Measurements from ENCODE around the gene LRIT2. TPM values are rescaled to one million over a fixed set of nuclear protein-coding genes. Genes with fewer than 3 reads are reported as not detected.
A peak's percentile ranks its signal among the peaks of the same experiment; 100 is the strongest.

LRIT2 gene
- total RNA-seq, 3 donors from 2014 or later, result not detected

DNA sequence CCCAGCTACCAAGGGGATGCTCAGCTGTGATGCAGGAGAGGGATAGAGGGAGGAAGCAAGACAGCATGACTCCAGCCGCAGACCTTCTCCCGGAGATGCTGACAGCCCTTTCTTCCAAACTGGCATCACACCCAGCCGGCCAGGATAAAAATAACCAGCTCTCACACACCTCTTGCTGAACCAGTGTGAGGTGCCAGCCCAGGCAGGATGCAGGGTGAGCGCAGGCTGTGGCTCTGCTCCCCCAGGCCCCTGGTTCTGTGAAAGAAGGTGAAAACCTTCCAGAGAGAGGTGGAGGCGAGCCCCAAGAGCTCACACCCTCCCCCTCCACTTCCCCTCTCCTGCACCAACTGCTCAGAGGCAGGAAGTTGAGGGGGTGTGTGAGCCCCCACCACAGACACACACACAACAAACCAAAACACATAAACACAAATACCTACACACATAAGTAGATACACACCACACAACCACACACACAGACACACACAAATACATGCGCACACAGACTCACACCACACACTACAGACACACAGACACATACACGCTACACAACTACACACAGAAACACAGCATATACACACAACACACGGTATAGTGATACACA is 47.7 kb downstream of the LRIT2 start:
- no peak overlapping the region for H3K27ac ChIP-seq
- intact Hi-C loops (cut with DNase I; ENCODE audit: low total_unique reads), result no loop called here
- no peak overlapping the region for H3K4me3 ChIP-seq
- H3K9me3 ChIP-seq, result no peaks in the 10 kb centered on the region
- DNase-seq (ENCODE audit: low spot score in 2 of 2), result no peak
- H3K27me3 ChIP-seq, result no peaks in the 10 kb centered on the region
- no peaks in the 10 kb centered on the region for H3K4me1 ChIP-seq
- H3K36me3 ChIP-seq, result no peaks in the 10 kb centered on the region
- TF ChIP-seq, protein P1, sequence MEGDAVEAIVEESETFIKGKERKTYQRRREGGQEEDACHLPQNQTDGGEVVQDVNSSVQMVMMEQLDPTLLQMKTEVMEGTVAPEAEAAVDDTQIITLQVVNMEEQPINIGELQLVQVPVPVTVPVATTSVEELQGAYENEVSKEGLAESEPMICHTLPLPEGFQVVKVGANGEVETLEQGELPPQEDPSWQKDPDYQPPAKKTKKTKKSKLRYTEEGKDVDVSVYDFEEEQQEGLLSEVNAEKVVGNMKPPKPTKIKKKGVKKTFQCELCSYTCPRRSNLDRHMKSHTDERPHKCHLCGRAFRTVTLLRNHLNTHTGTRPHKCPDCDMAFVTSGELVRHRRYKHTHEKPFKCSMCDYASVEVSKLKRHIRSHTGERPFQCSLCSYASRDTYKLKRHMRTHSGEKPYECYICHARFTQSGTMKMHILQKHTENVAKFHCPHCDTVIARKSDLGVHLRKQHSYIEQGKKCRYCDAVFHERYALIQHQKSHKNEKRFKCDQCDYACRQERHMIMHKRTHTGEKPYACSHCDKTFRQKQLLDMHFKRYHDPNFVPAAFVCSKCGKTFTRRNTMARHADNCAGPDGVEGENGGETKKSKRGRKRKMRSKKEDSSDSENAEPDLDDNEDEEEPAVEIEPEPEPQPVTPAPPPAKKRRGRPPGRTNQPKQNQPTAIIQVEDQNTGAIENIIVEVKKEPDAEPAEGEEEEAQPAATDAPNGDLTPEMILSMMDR (IDR thresholded peaks at IDR 0.05), result no peak
- TF ChIP-seq POLR2AphosphoS5 (IDR thresholded peaks at IDR 0.05) (no peak), POLR2A (IDR thresholded peaks at IDR 0.05) (no peak)

DNA sequence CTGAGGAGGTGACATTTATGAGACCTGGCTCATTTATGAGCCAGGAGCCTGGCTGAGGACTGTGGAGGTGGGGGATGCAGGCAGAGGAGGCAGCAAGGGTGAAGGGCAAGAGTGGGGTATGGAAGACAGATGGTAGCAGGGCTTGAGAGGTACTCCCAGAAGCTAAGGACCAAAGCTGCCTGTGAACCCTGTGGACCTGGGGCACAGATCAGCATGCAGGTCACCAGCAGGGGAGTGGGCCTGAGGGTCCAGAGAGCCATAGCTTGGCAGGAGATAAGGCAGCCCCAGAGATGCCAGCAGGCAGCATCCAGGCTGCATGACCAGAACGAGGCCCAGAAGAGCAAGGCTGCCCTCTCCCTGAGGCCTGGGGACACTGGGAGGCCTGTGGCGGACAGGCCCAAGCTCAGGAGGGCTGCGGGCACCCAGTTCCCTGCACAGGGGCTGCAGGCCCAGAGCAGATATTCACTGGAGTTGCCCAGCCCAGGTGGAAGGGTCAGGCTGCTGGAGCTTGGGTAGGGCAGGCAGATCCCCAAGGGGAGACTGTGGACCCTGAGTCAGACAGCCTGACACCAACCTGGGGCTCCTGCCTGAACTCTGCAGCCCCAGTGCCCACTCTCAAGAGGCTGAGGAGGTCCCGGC is 48.4 kb downstream of the LRIT2 start:
- Histone ChIP-seq H3K27ac (no peak overlapping the region), H3K9me3 (no peaks in the 10 kb centered on the region), H3K4me1 (no peaks in the 10 kb centered on the region), H3K4me3 (no peak overlapping the region), H3K27me3 (no peaks in the 10 kb centered on the region), H3K36me3 (no peaks in the 10 kb centered on the region)
- no peak for DNase-seq (ENCODE audit: low spot score in 2 of 2)
- intact Hi-C loops (cut with DNase I; ENCODE audit: low total_unique reads), result no loop called here
- TF ChIP-seq POLR2AphosphoS5 (IDR thresholded peaks at IDR 0.05), result no peak
- TF ChIP-seq, protein P1 (IDR thresholded peaks at IDR 0.05), result no peak
- no peak for TF ChIP-seq POLR2A (IDR thresholded peaks at IDR 0.05)

DNA sequence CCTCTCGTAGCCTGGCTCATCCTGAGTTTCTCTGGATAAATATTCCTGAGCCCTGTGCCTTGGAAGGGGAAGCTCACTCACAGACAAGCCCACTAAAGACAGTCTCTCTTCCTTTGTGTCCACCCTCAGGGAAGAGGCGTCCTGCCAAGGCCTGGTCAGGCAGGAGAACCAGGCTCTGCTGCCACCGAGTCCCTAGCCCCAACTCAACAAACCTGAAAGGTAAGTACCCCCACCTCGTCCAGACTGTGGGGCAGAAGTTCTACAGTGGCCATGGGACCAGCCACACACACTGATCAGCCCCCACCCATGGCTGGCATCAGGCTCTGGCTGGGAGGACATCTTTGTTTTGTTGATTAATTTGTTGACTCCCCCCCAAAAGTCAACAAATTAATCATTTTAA is 49.0 kb downstream of the LRIT2 start:
- H3K36me3 ChIP-seq, result no peaks in the 10 kb centered on the region
- no peak for TF ChIP-seq POLR2A (IDR thresholded peaks at IDR 0.05)
- TF ChIP-seq POLR2AphosphoS5 (IDR thresholded peaks at IDR 0.05), result no peak
- TF ChIP-seq, protein P1 (IDR thresholded peaks at IDR 0.05), result no peak

GRCh38 chr10:84175436-84175835 is 49.9 kb downstream of the LRIT2 start:
- H3K4me3 ChIP-seq, result no peak overlapping the region
- H3K36me3 ChIP-seq, result no peaks in the 10 kb centered on the region
- DNase-seq (ENCODE audit: low spot score in 2 of 2), result no peak
- H3K27me3 ChIP-seq, result no peaks in the 10 kb centered on the region
- intact Hi-C loops (cut with DNase I; ENCODE audit: low total_unique reads), result no loop called here
- TF ChIP-seq, protein P1 (IDR thresholded peaks at IDR 0.05), result no peak
- TF ChIP-seq POLR2AphosphoS5 (IDR thresholded peaks at IDR 0.05) (no peak), POLR2A (IDR thresholded peaks at IDR 0.05) (no peak)
- no peaks in the 10 kb centered on the region for H3K9me3 ChIP-seq
- no peaks in the 10 kb centered on the region for H3K4me1 ChIP-seq
- no peak overlapping the region for H3K27ac ChIP-seq

More for the DNA sequence above, 49.0 kb downstream of the LRIT2 start:
- Histone ChIP-seq H3K4me1 (no peaks in the 10 kb centered on the region), H3K27ac (no peak overlapping the region), H3K27me3 (no peaks in the 10 kb centered on the region), H3K9me3 (no peaks in the 10 kb centered on the region), H3K4me3 (no peak overlapping the region)
- no peak for DNase-seq (ENCODE audit: low spot score in 2 of 2)
- intact Hi-C loops (cut with DNase I; ENCODE audit: low total_unique reads), result no loop called here

- intact Hi-C loops (cut with DNase I; ENCODE audit: low total_unique reads), result no loop called here
- Histone ChIP-seq H3K9me3 (no peaks in the 10 kb centered on the region), H3K36me3 (no peaks in the 10 kb centered on the region), H3K27ac (peak within 1 kb of the TSS in 1 of 2 donors; percentile 45), H3K4me3 (no peak within 1 kb of the TSS), H3K4me1 (no peaks in the 10 kb centered on the region), H3K27me3 (no peaks in the 10 kb centered on the region)
- no peak for DNase-seq (ENCODE audit: low spot score in 2 of 2)
- TF ChIP-seq, protein P1 (IDR thresholded peaks at IDR 0.05), result no peak
- no peak for TF ChIP-seq POLR2A (IDR thresholded peaks at IDR 0.05)
- TF ChIP-seq POLR2AphosphoS5 (IDR thresholded peaks at IDR 0.05), result no peak
These were observed 51.8 kb downstream of the LRIT2 start, which contains the start of gene GPR15LG for GRCh38 chr10:84173501-84173929. Gene GPR15LG (plus strand): TSS chr10:84173801. CDS start chr10:84173852, 51 bp downstream.
